HG02884 (cell line): ENCODE data around the gene RAMP1.
"Not testable (repeated sequence)": the region's sequence is repeated elsewhere in the genome, so short reads cannot be mapped to it uniquely, and the experiment has no call there.

Experiments used
- ATAC-seq: cut with Tn5 transposase; IDR thresholded peaks from one replicate; pipeline ENCODE4 v1.9.1; 2021; ENCODE audit warnings: mild to moderate bottlenecking, moderate library complexity; ENCODE audit not compliant: unreplicated experiment

Gene RAMP1

GRCh38 chr2:237863102-237863511 is 3.7 kb downstream of the RAMP1 start:
- no peak for ATAC-seq

- ATAC-seq: no peak
Observed at GRCh38 chr2:237863689-237864443, 4.4 kb downstream of the RAMP1 start.

GRCh38 chr2:237864444-237864931 is 5.1 kb downstream of the RAMP1 start:
- ATAC-seq: no peak

GRCh38 chr2:237864940-237865622 is 5.7 kb downstream of the RAMP1 start:
- ATAC-seq: no peak

GRCh38 chr2:237865623-237866041 is 6.2 kb downstream of the RAMP1 start:
- ATAC-seq: no peak

GRCh38 chr2:237866101-237866621 is 6.7 kb downstream of the RAMP1 start:
- ATAC-seq: no peak

- no peak for ATAC-seq
Observed at GRCh38 chr2:237867465-237867864, 8.0 kb downstream of the RAMP1 start.

GRCh38 chr2:237868074-237868473 is 8.7 kb downstream of the RAMP1 start:
- not testable (repeated sequence) for ATAC-seq

- no peak for ATAC-seq
Observed at GRCh38 chr2:237868631-237869342, 9.4 kb downstream of the RAMP1 start.

GRCh38 chr2:237869343-237870102 is 10.1 kb downstream of the RAMP1 start:
- ATAC-seq: no peak

GRCh38 chr2:237870126-237870525 is 10.7 kb downstream of the RAMP1 start:
- ATAC-seq: no peak

GRCh38 chr2:237870754-237871651 is 11.6 kb downstream of the RAMP1 start:
- no peak for ATAC-seq

GRCh38 chr2:237872178-237872887 is 12.9 kb downstream of the RAMP1 start:
- ATAC-seq: no peak

- no peak for ATAC-seq
Observed at GRCh38 chr2:237873421-237873831, 14.0 kb downstream of the RAMP1 start.

- no peak for ATAC-seq
Observed at GRCh38 chr2:237873897-237874551, 14.6 kb downstream of the RAMP1 start.

- no peak for ATAC-seq
Observed at GRCh38 chr2:237874585-237875161, 15.2 kb downstream of the RAMP1 start.

- ATAC-seq: no peak
Observed at GRCh38 chr2:237875256-237876060, 16.0 kb downstream of the RAMP1 start.
